ENCODE results near the gene SPTBN1.
A peak's percentile ranks its signal among the peaks of the same experiment; 100 is the strongest.
"Not testable (repeated sequence)": the region's sequence is repeated elsewhere in the genome, so short reads cannot be mapped to it uniquely, and the experiment has no call there.

The SPTBN1 gene

DNA sequence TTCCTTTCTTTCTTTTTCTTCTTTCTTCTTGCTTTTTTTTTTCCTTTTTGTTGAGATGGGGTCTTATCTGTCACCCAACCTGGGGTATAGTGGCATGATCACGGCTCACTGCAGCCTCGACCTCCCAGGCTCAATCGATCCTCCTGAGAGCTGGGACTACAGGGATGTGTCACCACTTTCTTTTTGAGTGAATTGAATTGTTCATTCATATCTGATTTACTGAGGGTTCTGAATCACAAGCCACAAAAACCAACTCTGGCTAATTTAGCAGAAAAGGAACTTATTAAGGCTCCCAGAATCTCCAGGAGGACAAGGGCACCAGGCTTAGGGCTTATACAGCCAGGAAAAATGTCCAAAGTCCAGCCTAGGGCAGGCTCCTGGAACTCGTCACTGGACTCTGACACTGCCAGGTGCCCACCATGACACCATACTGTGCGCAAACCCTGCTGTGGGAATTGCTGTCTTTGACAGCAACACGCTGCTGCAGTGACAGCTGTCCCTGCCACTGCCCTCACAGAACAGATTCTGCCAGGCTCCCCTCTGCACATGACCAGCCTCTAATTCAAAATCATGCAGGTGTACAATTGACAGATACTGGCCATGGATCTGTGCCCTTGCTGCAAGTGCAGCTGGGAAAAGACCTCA, 224.4 kb downstream of the SPTBN1 start:
- peak; percentile 89 for DNase-seq

DNA sequence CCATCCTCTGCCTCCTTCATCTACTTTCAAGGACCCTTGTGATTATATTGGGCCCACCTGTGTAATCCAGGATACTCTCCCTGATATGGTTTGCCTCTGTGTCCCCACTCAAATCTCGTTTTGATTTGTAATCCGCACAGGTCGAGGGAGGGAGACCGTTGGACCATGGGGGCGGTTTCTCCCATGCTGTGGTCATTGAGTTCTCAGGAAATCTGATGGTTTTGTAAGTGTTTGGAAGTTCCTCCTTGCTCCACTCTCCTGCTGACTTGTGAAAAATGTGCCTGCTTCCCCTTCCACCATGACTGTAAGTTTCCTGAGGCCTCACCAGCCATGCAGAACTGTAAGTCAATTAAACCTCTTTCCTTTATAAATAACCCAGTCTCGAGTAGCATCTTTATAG, 225.3 kb downstream of the SPTBN1 start:
- no peak for DNase-seq

DNA sequence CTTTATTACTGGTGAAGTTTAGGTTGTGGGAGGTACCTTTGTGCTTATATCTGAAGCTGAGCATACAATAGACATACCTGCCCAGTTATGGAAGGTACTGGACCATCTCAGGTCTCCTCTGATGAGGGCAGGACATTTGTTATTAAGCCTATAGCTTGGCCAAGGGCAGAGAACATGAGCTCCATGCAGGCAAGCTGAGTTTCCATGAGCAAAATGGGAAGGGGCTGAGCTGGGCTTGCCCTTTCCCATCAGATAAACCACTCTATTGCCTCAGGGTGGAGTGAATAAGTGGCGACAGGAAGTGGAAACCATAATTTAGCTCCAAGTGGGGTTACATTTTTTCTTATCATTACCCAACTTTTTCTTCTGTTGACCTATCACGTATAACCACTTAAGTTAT, 227.5 kb downstream of the SPTBN1 start:
- no peak for DNase-seq

DNA sequence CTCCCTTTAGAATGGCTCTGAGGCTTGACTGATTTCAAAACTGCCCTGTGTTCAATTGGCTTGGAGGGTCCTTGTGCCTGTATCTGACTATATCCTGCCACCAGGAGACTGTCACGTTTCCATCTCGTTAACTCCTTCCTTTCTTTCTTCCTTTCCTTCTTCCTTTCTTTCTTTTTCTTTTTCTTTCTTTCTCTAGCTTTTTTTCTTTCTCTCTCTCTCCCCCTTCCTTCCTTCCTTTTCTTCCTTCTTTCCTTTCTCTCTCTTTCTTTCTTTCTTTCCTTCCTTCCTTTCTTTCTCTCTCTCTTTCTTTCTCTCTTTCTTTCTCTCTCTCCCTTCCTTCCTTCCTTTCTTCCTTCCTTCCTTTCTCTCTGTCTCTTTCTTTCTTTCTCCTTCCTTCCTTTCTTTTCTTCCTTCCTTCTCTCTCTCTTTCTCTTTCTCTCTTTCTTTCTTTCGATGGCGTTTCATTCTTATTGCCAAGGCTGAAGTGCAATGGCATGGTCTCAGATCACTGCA, 229.2 kb downstream of the SPTBN1 start:
- no peak for DNase-seq

DNA sequence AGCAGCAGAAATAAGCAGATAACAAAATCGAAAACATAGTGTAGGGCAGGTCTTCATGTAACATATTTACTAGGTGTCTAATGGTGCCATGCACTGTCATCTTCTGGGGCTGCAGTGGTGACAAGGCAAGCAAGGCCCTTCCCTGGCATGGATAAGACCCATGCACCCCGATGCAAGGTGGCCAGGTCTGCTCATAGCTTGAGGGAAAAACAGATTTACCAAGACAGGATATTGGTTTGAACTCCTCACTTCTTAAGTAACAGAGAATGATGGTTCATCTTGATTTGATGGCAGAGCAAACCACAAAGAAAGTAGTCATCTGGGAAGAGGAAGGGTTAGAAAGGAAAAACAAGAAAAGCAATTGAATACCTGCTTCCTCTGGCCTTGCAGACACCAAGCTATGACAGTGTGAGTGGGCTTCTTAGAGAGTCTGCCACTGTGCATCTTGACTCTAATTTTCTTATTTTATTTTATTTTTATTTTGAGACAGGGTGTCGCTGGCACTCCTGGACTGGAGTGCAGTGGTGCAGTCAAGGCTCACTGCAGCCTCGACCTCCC, 231.5 kb downstream of the SPTBN1 start:
- peak; percentile 37 for DNase-seq

DNA sequence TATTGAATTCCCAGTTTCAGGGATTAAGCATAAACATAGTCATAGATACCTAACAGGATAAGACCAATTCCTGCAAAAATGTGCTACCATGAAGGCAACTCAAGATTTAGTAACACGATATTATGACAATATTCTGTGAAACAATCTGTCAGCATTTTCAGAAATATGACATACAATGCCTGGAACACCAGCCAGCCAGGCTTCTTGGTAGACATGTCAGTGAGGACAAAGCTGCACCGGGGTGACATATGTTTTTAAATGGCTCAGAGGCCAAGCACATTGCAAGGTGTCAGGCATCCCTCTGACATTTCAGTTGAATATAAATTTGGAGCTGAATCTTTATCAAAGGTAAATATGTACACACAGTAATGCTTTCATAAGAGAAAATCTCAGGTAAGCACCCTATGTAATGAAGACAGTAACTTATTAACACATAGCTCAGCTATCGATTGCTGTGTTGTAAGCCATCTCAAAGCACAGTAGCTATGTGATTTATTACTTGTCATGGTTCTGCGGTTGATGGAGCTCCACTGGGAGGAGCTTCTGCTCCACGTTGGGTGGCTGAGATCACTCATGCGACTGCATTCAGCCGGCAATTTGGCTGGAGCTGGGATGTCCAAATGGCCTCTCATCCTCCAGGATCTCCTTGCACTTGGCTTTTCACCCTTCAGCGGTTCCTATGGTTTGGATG, 235.5 kb downstream of the SPTBN1 start:
- DNase-seq = no peak

DNA sequence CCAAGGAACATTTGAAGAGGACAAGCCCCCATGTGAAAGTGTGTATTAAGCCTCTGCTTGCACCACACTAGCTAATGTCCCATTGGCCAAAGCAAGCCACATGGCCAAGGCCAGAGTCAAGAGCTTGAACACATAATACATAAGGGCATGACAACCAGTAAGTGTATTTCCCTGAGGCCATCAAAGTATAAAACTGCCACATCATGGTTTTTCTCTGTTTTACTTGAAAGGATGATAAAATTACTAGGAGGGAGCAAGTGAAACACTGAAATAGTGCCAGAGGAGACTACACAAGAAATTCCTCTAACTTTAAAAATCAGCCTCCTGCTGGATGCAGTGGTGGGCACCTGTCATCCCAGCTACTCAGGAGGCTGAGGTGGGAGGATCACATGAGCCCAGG, 236.4 kb downstream of the SPTBN1 start:
- DNase-seq = no peak

DNA sequence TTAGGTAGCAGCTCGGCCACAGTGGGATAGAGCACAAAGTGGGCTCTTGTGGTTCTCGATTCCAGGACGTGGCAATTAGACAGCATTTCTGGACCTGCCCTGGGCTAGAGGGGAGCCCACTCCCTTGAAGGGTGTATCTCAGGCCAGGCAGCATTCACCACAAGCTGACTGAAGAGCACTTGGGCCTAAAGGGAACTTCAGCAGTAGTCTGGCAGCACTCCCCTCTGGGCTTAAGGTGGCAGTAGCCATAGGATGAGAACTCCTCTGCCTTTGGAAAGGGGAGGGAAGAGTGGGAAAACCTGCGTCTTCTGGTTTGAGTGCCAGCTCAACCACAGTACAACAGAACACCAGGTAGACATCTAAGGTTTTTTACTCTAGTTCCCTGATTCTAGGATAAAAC, 239.3 kb downstream of the SPTBN1 start:
- no peak for DNase-seq

DNA sequence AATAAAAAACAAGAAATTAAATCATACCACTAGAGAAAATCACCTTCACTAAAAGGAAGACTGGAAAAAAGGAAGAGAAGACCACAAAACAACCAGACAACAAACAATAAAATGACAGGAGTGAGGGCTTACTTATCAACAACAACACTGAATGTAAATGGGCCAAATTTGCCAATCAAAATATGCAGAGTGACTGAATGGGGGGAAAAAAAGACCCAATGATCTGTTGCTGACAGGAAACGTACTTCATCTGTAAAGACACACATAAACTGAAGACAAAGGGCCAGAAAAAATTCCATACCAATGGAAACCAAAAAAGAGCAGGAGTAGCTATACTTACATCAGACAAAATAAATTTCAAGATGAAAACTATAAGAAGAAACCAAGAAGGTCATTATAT, 241.8 kb downstream of the SPTBN1 start:
- DNase-seq = no peak

DNA sequence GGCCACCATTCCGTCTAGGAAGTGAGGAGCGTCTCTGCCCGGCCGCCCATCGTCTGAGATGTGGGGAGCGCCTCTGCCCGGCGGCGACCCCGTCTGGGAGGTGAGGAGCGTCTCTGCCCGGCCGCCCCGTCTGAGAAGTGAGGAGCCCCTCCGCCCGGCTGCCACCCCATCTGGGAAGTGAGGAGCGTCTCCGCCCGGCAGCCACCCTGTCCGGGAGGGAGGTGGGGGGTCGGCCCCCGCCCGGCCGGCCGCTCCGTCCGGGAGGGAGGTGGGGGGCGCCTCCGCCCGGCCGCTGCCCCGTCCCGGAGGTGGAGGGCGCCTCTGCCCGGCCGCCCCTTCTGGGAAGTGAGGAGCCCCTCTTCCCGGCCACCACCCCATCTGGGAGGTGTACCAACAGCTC, 242.8 kb downstream of the SPTBN1 start:
- not testable (repeated sequence) for DNase-seq

DNA sequence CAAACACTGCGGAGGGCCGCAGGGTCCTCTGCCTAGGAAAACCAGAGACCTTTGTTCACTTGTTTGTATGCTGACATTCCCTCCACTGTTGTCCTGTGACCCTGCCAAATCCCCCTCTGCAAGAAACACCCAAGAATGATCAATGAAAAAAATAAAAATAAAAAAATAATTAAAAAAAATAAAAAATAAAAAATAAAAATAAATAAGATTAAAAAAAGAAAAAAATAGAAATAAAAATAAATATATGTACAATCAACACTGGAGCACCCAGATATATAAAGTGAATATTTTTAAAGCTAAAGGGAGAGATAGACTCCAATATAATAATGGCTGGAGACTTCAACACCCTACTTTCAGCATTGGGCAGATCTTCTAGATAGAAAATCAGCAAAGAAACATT, 243.5 kb downstream of the SPTBN1 start:
- DNase-seq = no peak

DNA sequence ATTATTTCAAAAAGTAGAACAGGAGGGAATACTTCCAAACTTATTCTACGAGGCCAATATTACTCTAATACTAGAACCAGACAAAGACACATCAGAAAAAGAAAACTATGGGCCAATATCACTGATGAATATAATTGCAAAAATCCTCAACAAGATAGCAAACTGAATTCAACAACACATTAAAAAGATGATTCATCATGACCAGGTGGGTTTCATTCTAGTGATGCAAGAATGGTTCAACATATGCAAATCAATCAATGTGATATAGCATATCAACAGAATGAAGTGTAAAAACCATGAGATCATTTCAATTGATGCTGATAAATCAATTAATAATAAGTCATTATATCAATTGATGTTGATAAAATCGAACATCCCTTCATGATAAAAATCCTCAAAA, 244.9 kb downstream of the SPTBN1 start:
- DNase-seq = no peak

DNA sequence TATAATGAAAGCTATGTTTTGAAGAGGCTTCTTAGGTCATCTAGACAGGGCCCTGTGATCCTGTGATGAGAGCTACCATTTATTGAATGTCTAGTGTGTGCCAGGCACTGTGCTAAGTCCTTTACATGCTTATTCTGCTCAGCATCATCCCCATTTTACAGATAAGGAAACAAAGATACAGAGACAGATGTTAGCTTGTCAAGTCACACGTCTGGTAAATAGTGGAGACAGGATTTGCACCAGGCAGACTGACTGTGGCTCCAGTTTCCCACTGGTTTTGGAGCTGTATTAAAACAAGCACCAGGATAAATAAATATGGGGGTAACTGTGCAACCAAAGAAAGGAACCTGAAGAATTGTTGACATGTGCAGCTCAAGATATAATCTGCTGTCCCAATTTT, 248.1 kb downstream of the SPTBN1 start:
- DNase-seq = no peak

DNA sequence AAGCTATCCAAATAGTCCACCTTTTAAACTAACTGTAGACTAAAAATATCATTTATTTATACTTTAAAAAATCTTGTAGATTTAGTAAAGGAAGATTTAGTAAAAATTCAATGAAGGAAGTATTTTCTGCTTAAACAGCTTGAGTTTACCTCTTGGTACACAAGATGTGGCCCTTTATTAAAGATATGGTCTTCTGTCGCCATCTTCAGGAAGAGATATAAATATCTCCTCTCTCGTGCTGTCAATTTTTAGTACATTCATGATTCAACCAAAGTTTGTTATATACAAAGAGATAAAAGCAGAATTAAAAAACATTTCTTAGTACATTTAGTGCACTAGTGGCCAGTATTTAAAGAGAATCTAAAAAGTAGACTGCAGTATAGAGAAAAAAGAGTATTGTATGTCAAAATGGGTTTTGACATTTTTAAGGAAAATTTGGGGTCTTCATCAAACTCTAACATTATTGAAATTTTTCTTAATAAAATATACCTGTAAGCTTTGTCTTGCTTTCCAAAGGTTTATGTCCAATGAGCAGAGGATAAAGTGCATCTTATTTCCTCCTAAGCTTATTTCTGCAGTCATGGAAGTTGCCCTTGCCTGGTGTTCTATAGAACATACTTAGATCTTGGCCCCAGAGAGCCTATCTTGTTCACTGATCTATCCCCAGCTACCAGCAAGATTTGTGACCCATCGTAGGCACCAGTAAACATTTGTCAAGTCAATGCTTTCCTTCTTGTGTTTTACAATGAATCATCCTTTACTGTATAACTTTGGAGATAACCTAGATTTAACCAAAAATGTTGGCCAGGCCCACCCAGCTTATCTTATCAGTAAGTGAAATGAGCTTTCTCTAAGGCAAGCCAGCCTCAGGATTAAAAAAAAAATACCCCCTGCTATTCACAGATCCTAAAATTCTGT, 248.8 kb downstream of the SPTBN1 start:
- DNase-seq = peak; percentile 67

DNA sequence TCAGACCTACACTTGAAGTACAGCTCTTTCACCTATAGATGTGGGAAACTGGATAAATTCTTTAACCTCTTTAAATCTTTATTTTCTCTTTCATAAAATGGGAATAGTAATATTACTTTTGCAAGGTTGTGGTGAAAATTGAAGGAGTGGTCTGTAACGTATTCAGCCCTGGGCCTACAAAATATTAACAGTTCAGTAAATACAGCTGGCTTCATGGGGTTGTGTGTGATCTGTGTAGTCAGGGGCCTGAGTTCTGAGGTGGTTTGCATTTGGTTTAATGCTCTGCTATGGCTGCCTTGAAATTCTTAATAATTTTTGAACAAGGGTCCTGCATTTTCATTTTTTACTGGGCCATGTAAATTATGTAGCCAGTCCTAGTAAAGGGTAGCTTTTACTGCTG, 250.5 kb downstream of the SPTBN1 start:
- DNase-seq = no peak

DNA sequence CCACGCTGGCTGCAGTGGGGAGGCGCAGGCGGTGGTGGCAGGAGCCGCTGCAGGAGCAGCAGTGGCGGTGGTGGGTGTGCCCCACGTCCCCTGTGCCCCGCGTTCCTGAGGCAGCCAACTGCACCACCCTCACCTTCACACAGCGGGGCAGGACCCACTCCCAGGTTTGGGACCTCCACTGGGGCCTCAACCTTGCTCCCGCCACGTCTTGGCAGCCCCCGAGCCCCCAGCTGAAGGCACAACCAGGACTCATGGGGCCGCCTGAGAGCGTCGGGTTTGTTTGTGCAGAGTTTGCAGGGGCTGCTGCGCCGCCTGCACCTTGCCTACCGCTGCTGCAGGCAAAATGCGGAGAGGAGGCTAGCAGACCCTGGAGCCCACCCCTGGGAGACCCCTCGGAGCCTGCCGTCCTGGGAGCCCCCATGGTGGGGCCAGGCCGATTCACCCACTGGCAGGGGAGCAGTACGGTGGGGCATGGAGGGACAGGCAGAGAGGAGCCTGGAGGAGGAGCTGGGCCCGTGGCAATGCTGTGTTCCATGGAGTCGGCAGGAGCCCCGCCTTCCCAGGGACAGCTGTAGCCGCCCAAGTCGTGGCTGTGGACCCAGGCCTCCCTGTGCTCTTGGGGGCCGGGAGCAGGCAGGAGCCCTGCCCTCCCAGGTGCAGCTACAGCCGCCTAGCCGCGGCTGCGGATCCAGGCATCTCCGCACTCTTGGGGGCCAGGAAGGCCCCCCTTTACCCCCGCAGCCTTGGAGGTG, 252.6 kb downstream of the SPTBN1 start:
- DNase-seq = no peak

DNA sequence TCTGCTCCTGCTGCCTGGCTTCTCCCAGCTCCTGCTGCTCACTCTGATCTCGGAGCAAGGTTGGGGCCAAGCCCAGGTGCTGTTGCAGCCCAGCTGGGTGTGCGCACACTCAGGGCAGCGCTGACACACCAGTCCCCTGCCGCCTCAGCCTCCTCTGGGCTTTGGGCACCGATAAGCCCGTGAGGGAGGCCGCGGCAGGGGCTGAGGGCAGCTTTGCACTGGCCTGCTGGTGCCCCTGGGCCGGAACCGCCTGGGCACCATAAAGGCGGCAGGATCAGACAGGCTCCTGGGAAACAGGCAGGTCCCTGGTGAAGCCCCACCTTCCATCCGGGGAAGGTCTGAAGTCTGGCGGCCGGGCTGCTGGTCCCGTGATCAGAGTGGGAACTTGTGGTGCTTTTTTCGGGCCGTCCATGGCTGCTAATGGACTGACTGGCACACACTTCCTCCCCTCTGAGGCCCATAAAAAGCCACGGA, 253.2 kb downstream of the SPTBN1 start:
- no peak for DNase-seq

DNA sequence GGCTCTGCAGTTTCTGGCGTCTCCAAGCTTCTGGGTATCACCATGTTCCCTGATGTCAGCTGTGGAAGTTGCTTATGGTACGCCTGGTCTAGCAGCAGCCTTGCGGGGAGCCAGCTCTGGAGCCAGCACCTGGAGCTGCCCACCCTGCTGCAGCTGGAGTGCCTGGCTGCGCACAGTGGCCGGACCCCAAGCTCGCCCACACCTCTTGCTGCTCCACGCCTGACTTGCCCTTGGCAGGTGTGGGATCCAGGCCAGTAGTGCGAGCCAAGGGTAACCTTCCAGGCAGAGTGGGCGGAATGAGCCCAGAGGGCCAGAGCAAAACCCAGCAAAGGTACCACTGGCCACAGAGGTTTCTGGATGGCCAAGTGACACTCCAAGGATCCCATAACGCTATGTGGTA, 254.1 kb downstream of the SPTBN1 start:
- DNase-seq = no peak

DNA sequence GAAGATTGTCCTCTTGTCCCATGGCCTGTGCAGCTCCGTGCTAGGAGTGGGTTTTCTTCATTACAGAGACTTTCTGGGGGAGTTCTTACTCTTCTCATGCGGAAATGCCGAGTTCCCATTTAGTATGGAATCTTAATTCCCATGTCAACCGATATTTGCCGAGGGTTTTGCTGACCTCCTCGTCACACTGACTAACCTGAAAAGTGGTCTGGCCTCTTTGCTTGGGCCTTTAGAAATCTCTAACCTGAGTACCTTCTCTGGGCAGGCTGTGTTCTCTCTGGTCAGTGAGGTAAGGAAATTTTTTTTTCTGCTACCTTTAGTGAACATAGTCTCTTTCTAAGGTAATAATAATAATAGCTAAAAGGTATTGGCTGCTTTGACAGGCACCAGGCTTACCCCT, 256.4 kb downstream of the SPTBN1 start:
- DNase-seq = no peak

DNA sequence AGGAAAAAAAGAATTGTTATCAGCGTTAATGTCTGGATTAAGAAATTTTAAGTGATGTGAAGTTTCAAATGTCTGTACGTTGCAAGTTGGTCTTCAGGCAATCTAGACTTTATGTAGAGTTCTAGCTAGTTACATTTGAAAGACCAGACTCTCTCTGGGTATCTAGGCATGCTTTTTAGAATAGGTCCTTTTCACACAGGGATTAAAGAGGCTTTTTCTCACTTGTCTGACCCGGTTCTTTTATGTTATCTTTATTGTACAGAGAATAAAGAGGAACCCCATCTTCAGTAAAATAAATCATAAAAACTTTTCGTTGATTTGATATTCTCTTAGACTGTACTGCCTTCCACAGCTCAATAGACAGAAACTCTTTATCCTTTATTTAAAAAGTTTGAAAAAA, 258.9 kb downstream of the SPTBN1 start:
- no peak for DNase-seq

DNA sequence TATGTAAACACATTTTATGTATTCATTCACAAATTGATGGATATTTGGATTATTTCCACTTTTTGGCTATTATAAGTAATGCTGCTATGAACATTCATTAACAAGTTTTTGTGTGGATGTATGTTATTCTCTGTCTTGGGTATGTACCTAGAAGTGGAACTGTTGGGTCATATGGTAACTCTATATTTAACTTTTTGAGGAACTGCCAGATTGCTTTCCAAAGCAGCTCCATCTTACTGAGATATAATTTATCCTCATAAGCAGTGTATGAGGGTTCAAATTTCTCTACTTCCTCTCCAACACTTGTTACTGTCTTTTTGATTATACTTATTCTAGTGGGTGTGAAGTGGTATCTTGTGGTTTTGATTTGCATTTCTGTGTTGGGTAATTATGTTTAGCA, 260.2 kb downstream of the SPTBN1 start:
- DNase-seq = no peak

DNA sequence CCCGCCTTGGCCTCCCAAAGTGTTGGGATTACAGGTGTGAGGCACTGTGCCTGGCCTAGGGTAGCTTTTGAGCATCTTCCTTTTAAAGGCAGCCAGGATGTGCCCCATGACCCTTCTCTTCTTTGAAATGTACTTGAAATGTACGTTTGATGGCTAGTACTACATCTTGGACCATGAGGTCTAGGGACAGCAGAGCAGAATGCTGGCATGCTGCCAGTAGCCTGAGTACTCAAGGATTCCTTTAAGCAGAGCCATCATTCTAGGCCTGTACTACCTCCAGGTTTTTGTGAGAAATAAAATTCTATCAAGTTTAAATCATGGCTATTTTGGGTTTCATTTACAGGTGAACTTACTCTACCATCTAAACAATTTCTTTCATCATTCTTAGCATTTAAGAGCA, 264.4 kb downstream of the SPTBN1 start:
- no peak for DNase-seq
